HCT116 (cell line): Measurements from ENCODE around the gene NIM1K. TPM values are rescaled to one million over a fixed set of nuclear protein-coding genes. Genes with fewer than 3 reads are reported as not detected.

ENCODE experiments used
- total RNA-seq: library from RNA; stranded (reverse); gene quantifications from one replicate; pipeline ENCODE4 v1.2.1, GENCODE V29; 2021; ENCODE audit not compliant: unreplicated experiment

Gene NIM1K
- total RNA-seq, 1 experiment from 2014 or later, result 0.44 TPM

Other genes with a start within 250 kb of the NIM1K start
- gene ANXA2R, start 151.9 kb upstream of the NIM1K start, total RNA-seq, result 0.37 TPM
- 34.1 TPM for gene ZNF131, start 71.3 kb upstream of the NIM1K start, total RNA-seq
- 52.8 TPM for gene HMGCS1, start 121.2 kb downstream of the NIM1K start, total RNA-seq
- gene CCL28, start 220.2 kb downstream of the NIM1K start, total RNA-seq, result 0.25 TPM